Left ventricle myocardium inferior (tissue), 1 donor: Measurements from ENCODE around the gene KRT9. TPM values are rescaled to one million over a fixed set of nuclear protein-coding genes. Genes with fewer than 3 reads are reported as not detected.
"Not testable (repeated sequence)": the region's sequence is repeated elsewhere in the genome, so short reads cannot be mapped to it uniquely, and the experiment has no call there.

Source experiments
- DNase-seq: peaks from one replicate; pipeline ENCODE4 v3.0.0-alpha.2; 2020
- H3K27ac ChIP-seq: fragments of 200-600 bp; replicated peaks from 2 replicates; pipeline ENCODE4 v1.8.0; 2021
- H3K27me3 ChIP-seq: fragments of 200-600 bp; 2 replicates; pipeline ENCODE4 v1.8.0; 2021; ENCODE audit warnings: low read depth
- H3K36me3 ChIP-seq: fragments of 200-600 bp; 2 replicates; pipeline ENCODE4 v1.8.0; 2021
- H3K4me1 ChIP-seq: fragments of 200-600 bp; 2 replicates; pipeline ENCODE4 v1.8.0; 2021
- H3K4me3 ChIP-seq: fragments of 200-600 bp; 2 replicates; pipeline ENCODE4 v1.8.0; 2021; ENCODE audit warnings: mild to moderate bottlenecking, moderate library complexity
- H3K9me3 ChIP-seq: fragments of 200-600 bp; replicated peaks from 2 replicates; pipeline ENCODE4 v1.8.0; 2021
- CTCF ChIP-seq: fragments of 200-600 bp; IDR thresholded peaks from 2 replicates; pipeline ENCODE4 v1.8.0; 2021; ENCODE audit warnings: antibody characterized with exemption, mild to moderate bottlenecking, borderline replicate concordance
- intact Hi-C: fragments of 100-400 bp; cut with micrococcal nuclease; formaldehyde crosslinking; loops from one replicate; pipeline ENCODE4 v1.11.0; 2022
- total RNA-seq: library from RNA; stranded (reverse); fragmentation: NEBNext Ultra II Directional; extraction: Animal tissue kit (Norgen Biotek cat#: 25700); gene quantifications from one replicate; pipeline ENCODE4 v1.2.1, GENCODE V29; 2021
- donor health status: DM: no; HTN: yes; CAD: no; lungs with severe emphysema.

KRT9 gene
- total RNA-seq, 1 donor from 2014 or later, result not detected

- no peak for DNase-seq
- TF ChIP-seq CTCF, result no peak
- Histone ChIP-seq H3K27ac (no peak overlapping the region), H3K9me3 (no peaks in the 10 kb centered on the region), H3K4me3 (no peak overlapping the region), H3K36me3 (no peaks in the 10 kb centered on the region), H3K4me1 (no peaks in the 10 kb centered on the region), H3K27me3 (peaks cover 95% of the 10 kb centered on the region)
- intact Hi-C loops, result no loop called here
Observed at GRCh38 chr17:41618341-41619035, 46.6 kb upstream of the KRT9 start.

DNA sequence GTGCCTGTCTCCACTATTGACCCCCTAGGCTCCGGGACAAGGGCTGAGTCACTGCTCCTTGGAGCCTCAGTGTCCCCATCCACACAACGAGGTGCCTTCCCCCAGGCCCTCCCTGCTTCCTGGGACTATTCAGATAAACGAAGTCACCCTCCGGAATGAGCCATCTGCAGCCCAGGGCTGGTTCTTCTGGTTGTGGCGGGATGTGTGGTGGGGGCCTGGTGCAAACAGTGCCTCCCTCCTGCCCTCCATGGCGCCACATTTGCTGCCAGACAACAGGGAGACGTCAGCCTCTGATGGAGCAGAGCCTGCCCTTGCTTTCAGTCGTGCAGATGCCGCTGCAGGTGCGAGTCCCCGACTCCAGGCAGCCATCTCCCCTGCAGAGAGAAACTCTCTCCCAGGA lies 45.8 kb upstream of the KRT9 start:
- Histone ChIP-seq H3K4me1 (no peaks in the 10 kb centered on the region), H3K36me3 (no peaks in the 10 kb centered on the region), H3K27ac (no peak overlapping the region), H3K9me3 (no peaks in the 10 kb centered on the region), H3K27me3 (peaks cover 95% of the 10 kb centered on the region), H3K4me3 (no peak overlapping the region)
- no peak for DNase-seq
- intact Hi-C loops, result no loop called here
- no peak for TF ChIP-seq CTCF

GRCh38 chr17:41617136-41617535 lies 45.3 kb upstream of the KRT9 start:
- Histone ChIP-seq H3K36me3 (no peaks in the 10 kb centered on the region), H3K9me3 (no peaks in the 10 kb centered on the region), H3K27me3 (peaks cover 95% of the 10 kb centered on the region), H3K4me3 (no peak overlapping the region), H3K4me1 (no peaks in the 10 kb centered on the region), H3K27ac (no peak overlapping the region)
- no peak for TF ChIP-seq CTCF
- DNase-seq, result no peak
- intact Hi-C loops, result no loop called here

- H3K36me3 ChIP-seq, H3K4me3 ChIP-seq, H3K4me1 ChIP-seq, H3K27ac ChIP-seq, DNase-seq, H3K9me3 ChIP-seq, intact Hi-C loops: not testable (repeated sequence)
- peaks cover 95% of the 10 kb centered on the region for H3K27me3 ChIP-seq
Observed at GRCh38 chr17:41616486-41616885, 44.6 kb upstream of the KRT9 start.

DNA sequence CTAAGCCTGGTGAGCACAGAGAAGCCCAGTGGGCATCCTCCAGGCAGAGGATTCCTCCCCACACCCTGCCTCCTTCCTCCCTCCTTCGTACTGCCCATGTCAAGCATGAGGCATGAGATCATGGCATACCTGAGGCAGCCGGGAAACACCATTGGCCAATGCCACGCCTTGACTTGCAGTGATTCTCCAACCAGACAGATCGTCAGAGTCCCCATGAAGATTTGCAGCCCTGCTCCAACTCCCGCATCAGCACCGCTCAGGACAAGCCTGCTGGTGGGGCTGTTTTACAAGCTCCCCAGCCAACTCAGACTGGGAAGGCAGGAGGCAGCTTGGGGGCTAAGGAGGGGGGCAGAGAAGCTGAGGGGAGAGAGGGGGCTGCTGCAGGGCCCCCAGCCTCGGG lies 43.6 kb upstream of the KRT9 start:
- intact Hi-C loops, result no loop called here
- no peaks in the 10 kb centered on the region for H3K36me3 ChIP-seq
- DNase-seq, result no peak
- TF ChIP-seq CTCF, result no peak
- no peaks in the 10 kb centered on the region for H3K9me3 ChIP-seq
- no peak overlapping the region for H3K27ac ChIP-seq
- no peaks in the 10 kb centered on the region for H3K4me1 ChIP-seq
- H3K4me3 ChIP-seq, result no peak overlapping the region
- H3K27me3 ChIP-seq, result peaks cover 98% of the 10 kb centered on the region

- peaks cover 98% of the 10 kb centered on the region for H3K27me3 ChIP-seq
Observed at GRCh38 chr17:41614767-41615166, 42.9 kb upstream of the KRT9 start.

More at GRCh38 chr17:41614767-41615166, 42.9 kb upstream of the KRT9 start:
- H3K36me3 ChIP-seq, H3K4me3 ChIP-seq, DNase-seq, H3K4me1 ChIP-seq, intact Hi-C loops, H3K27ac ChIP-seq, H3K9me3 ChIP-seq: not testable (repeated sequence)
